ENCODE results near the gene POGZ.

POGZ gene

DNA sequence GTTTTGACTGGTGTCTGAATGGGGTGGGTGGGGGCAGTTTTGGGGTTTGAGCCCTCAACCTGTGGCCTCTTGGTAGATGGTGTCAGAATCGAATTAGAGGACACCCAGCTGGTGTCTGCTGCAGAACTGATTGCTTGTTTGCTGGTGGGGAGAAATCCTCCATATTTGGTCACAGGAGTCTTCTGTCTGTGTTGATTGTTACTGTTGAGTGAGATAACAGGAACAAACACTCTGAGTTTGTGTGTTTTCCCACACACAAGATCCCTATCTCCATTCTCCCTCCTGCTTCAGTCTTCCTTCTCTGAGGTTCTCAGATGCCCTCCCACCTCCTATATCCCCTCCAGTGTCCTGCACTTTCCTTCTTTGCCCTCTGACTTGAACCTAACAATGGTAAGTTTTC lies 32.8 kb upstream of the POGZ start:
- H3K4me3 ChIP-seq (ENCODE audit: low read depth, low read length): no peak overlapping the region
- DNase-seq (ENCODE audit: low read depth): no peak
- TF ChIP-seq, protein P1, sequence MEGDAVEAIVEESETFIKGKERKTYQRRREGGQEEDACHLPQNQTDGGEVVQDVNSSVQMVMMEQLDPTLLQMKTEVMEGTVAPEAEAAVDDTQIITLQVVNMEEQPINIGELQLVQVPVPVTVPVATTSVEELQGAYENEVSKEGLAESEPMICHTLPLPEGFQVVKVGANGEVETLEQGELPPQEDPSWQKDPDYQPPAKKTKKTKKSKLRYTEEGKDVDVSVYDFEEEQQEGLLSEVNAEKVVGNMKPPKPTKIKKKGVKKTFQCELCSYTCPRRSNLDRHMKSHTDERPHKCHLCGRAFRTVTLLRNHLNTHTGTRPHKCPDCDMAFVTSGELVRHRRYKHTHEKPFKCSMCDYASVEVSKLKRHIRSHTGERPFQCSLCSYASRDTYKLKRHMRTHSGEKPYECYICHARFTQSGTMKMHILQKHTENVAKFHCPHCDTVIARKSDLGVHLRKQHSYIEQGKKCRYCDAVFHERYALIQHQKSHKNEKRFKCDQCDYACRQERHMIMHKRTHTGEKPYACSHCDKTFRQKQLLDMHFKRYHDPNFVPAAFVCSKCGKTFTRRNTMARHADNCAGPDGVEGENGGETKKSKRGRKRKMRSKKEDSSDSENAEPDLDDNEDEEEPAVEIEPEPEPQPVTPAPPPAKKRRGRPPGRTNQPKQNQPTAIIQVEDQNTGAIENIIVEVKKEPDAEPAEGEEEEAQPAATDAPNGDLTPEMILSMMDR (IDR thresholded peaks at IDR 0.05; ENCODE audit: insufficient read depth, low read depth, low read length, missing control alignments): no peak

DNA sequence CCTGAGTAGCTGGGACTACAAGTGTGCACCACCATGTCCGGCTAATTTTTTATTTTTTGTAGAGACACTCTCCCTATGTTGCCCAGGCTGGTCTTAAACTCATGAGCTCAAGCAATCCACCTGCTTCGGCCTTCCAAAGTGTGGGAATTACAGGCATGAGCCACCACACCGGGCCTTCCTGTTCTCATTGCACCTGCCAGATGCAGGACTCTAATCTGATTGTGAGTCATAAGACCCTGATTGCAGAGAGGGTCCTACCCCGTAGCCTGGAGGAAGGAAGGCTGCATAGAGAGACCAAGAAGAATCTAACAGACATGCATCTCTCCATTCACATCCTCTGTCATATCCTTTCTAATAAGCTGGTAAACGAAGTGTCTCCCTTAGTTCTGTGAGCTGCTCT lies 32.3 kb upstream of the POGZ start:
- no peak overlapping the region for H3K4me3 ChIP-seq (ENCODE audit: low read depth, low read length)
- TF ChIP-seq, protein P1 (IDR thresholded peaks at IDR 0.05; ENCODE audit: insufficient read depth, low read depth, low read length, missing control alignments): no peak
- no peak for DNase-seq (ENCODE audit: low read depth)

DNA sequence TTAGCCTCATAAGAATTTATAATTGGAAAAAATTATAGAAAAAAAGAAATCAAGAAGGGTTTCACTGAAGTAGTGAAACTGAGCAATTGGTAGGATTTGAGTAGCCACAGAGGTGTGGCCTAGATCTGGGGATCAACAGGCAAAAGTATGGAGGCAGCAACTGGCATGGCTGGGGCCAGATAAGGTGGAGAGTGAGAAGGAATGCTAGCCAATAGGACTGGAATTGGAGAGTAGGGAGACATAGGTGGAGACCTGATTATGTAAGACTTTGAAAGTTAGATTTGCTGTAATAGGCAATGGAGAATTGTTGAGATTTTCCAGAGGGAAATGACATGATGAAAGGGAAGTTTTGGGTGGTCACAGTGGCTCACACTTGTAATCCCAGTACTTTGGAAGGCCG lies 27.3 kb upstream of the POGZ start:
- no peak overlapping the region for H3K4me3 ChIP-seq (ENCODE audit: low read depth, low read length)
- TF ChIP-seq, protein P1 (IDR thresholded peaks at IDR 0.05; ENCODE audit: insufficient read depth, low read depth, low read length, missing control alignments): no peak
- no peak for DNase-seq (ENCODE audit: low read depth)

DNA sequence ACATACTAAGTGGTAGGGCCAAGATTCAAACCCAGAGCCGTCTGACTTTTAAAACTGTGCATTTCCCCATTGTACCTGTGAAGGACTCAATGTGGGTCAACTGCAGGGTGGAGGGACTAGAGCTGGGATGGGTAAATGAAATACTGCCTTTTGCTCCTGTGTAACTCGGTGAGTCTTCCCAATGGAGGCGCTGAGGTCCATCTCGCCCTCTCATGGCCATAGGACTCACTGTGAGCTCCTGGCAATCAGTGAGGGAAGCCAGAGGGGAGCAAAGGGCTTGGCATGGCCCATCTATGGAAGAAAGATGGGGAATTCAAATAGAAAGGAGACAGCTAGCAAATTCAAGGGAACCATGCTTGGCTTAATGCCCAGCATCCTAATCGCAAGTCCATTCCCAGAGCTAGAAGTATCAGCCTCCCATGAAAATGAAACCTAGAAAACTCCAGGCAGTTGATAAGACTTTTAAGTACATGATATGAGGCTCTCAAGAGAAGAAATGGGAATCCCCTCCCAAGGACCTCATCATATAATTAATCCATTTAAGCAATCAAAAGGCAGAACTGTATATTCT lies 26.5 kb upstream of the POGZ start:
- no peak for DNase-seq (ENCODE audit: low read depth)
- H3K4me3 ChIP-seq (ENCODE audit: low read depth, low read length): no peak overlapping the region
- TF ChIP-seq, protein P1 (IDR thresholded peaks at IDR 0.05; ENCODE audit: insufficient read depth, low read depth, low read length, missing control alignments): no peak

DNA sequence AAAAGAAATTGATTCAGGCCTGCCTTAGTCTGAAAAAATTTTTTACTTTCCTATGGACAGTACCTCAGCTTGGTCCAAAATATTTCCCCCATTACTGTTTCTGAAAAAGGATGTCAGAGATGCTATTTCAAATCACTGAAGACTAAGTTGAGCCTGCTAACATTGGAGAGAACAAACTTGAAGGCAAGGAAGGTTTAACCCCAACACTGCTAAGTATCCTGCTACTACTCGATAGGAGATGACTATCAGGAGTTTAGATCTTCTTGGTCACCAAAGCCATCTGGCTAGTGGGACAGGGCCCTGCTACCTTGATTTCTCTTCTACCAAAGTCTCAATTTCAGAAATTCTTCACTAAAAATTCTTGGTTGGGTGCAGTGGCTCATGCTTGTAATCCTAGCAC lies 22.7 kb upstream of the POGZ start:
- TF ChIP-seq, protein P1 (IDR thresholded peaks at IDR 0.05; ENCODE audit: insufficient read depth, low read depth, low read length, missing control alignments): no peak
- H3K4me3 ChIP-seq (ENCODE audit: low read depth, low read length): no peak overlapping the region
- no peak for DNase-seq (ENCODE audit: low read depth)

DNA sequence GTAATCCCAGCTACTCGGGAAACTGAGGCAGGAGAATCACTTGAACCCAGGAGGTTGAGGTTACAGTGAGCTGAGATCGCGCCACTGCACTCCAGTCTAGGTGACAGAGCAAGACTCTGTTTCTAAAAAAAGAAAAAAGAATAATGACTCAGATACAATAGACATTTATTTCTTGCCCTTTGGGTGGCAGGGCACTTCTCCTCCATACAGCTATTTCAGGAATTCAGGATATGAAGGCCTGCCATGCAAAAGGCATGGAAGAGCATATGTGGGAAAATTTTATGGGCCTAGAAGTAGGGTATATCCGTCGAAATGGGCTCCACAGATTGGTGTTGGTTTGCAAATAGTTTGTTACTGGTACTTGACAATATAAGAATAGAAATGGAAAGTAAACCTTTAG lies 20.2 kb upstream of the POGZ start:
- TF ChIP-seq, protein P1 (IDR thresholded peaks at IDR 0.05; ENCODE audit: insufficient read depth, low read depth, low read length, missing control alignments): no peak
- DNase-seq (ENCODE audit: low read depth): no peak
- H3K4me3 ChIP-seq (ENCODE audit: low read depth, low read length): no peak overlapping the region

DNA sequence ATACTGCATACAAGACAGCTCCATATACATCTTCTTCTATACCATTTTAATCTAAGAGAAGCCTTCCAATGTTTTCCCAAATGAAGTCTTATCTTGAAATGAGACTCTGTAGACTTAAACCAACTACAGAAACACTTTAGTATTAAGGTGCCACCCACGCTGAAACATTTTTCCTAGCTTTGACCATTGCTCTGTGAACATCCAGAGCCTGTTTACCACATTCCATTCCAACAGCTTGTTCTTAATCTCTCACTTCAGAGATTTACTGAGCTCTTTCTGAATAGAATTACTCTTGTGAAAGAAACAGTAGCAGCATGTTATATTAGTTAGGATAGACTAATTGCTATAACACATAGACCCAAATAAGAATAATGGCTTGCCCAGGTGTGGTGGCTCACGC lies 19.6 kb upstream of the POGZ start:
- TF ChIP-seq, protein P1 (IDR thresholded peaks at IDR 0.05; ENCODE audit: insufficient read depth, low read depth, low read length, missing control alignments): no peak
- no peak for DNase-seq (ENCODE audit: low read depth)

More for the DNA sequence above, 19.6 kb upstream of the POGZ start:
- no peak overlapping the region for H3K4me3 ChIP-seq (ENCODE audit: low read depth, low read length)
